H1 (cell line): ENCODE measurements around the gene BSN.

Experiments used
- BRCA1 ChIP-seq: IDR thresholded peaks from 2 replicates; pipeline ENCODE4 v1.6.1; 2012; ENCODE audit warnings: low read depth, low read length, improper control_type of control experiment
- CEBPB ChIP-seq: IDR thresholded peaks from 2 replicates; pipeline ENCODE4 v1.6.1; 2012; ENCODE audit warnings: low read depth, low read length
- EGR1 ChIP-seq: IDR thresholded peaks from 2 replicates; pipeline ENCODE4 v1.6.1; 2011; ENCODE audit warnings: low read depth, low read length, borderline replicate concordance
- EZH2 ChIP-seq: fragments of 200-600 bp; sonication (generic); IDR thresholded peaks from 2 replicates; pipeline ENCODE4 v1.7.1; 2012; ENCODE audit warnings: low read depth, mild to moderate bottlenecking, moderate library complexity, low read length, inconsistent platforms; ENCODE audit not compliant: severe bottlenecking
- HDAC6 ChIP-seq: IDR thresholded peaks from one replicate; pipeline ENCODE4 v1.7.1; 2012; ENCODE audit warnings: low read depth, mild to moderate bottlenecking, inconsistent platforms, low read length, moderate library complexity
- PHF8 ChIP-seq: fragments of 200-600 bp; sonication (generic); conservative IDR thresholded peaks from 2 replicates; pipeline ENCODE4 v1.7.1; 2012; ENCODE audit warnings: low read depth, mild to moderate bottlenecking, inconsistent platforms, low read length, moderate library complexity
- POLR2A ChIP-seq, 2 experiments: IDR thresholded peaks; 1 replicate in 1 of 2; 2 replicates in 1 of 2; pipeline ENCODE4 v1.6.1; 2011; ENCODE audit warnings: low read depth in 2 of 2, low read length in 2 of 2, mild to moderate bottlenecking in 2 of 2; ENCODE audit errors: control extremely low read depth in 1 of 2
- POLR2AphosphoS5 ChIP-seq: IDR thresholded peaks from 2 replicates; pipeline ENCODE4 v1.6.1; 2011; ENCODE audit warnings: low read depth, low read length
- USF2 ChIP-seq: IDR thresholded peaks from 2 replicates; pipeline ENCODE4 v1.6.1; 2011; ENCODE audit warnings: low read length, improper control_type of control experiment
- YY1 ChIP-seq: IDR thresholded peaks from 2 replicates; pipeline ENCODE4 v1.6.1; 2011; ENCODE audit warnings: low read depth, mild to moderate bottlenecking, low read length
- TF ChIP-seq, protein P1 (sequence below), 3 experiments: IDR thresholded peaks; 1 replicate in 2 of 3; 2 replicates in 1 of 3; pipeline versions ENCODE4 v1.5.1 to v1.6.1; 2011; ENCODE audit warnings: low read length in 3 of 3, mild to moderate bottlenecking in 3 of 3, inconsistent platforms in 2 of 3, low read depth in 1 of 3, moderate library complexity in 1 of 3; ENCODE audit not compliant: insufficient read depth in 1 of 3; ENCODE audit errors: control extremely low read depth in 1 of 3

- TF ChIP-seq, protein P1, sequence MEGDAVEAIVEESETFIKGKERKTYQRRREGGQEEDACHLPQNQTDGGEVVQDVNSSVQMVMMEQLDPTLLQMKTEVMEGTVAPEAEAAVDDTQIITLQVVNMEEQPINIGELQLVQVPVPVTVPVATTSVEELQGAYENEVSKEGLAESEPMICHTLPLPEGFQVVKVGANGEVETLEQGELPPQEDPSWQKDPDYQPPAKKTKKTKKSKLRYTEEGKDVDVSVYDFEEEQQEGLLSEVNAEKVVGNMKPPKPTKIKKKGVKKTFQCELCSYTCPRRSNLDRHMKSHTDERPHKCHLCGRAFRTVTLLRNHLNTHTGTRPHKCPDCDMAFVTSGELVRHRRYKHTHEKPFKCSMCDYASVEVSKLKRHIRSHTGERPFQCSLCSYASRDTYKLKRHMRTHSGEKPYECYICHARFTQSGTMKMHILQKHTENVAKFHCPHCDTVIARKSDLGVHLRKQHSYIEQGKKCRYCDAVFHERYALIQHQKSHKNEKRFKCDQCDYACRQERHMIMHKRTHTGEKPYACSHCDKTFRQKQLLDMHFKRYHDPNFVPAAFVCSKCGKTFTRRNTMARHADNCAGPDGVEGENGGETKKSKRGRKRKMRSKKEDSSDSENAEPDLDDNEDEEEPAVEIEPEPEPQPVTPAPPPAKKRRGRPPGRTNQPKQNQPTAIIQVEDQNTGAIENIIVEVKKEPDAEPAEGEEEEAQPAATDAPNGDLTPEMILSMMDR (IDR thresholded peaks at IDR 0.05; ENCODE audit: control extremely low read depth in 1 of 3, insufficient read depth in 1 of 3, low read depth in 1 of 3, low read length in 3 of 3): no peak
- no peak for TF ChIP-seq CEBPB
- TF ChIP-seq EZH2: no peak
- no peak for TF ChIP-seq YY1
- TF ChIP-seq BRCA1: no peak
- TF ChIP-seq EGR1: no peak
- TF ChIP-seq POLR2AphosphoS5: no peak
- TF ChIP-seq HDAC6: no peak
- TF ChIP-seq PHF8: no peak
- TF ChIP-seq POLR2A (IDR thresholded peaks at IDR 0.05; ENCODE audit: control extremely low read depth in 1 of 2, low read depth in 2 of 2, low read length in 2 of 2): no peak
- no peak for TF ChIP-seq USF2
Measured at GRCh38 chr3:49669352-49669751, 115.1 kb downstream of the BSN start.
